CD14-positive monocyte (primary cell): ENCODE data around the gene MGAT5. TPM values are rescaled to one million over a fixed set of nuclear protein-coding genes. Genes with fewer than 3 reads are reported as not detected.

Experiments used
- DNase-seq, 3 donors: peaks; one replicate each; pipeline ENCODE4 v3.0.0-alpha.2; 2011 to 2022
- H2AFZ ChIP-seq: 2 replicates; pipeline ENCODE4 v1.6.0; 2012; ENCODE audit warnings: mild to moderate bottlenecking, low read depth, low read length, inconsistent platforms; ENCODE audit not compliant: insufficient read depth, poor library complexity, severe bottlenecking
- H3K27ac ChIP-seq, 2 donors: 1 replicate in 1 of 2; 2 replicates in 1 of 2; pipeline ENCODE4 v1.5.1; 2012 to 2013; ENCODE audit warnings: low read length in 2 of 2, control low read depth in 1 of 2, inconsistent platforms in 1 of 2, low read depth in 1 of 2, mild to moderate bottlenecking in 1 of 2
- H3K27me3 ChIP-seq, 2 donors: one replicate each; pipeline versions ENCODE4 v1.6.0 to v1.6.1; 2011 to 2013; ENCODE audit warnings: low read length in 2 of 2; ENCODE audit not compliant: control insufficient read depth in 2 of 2, insufficient read depth in 2 of 2
- H3K36me3 ChIP-seq, 2 donors: replicated peaks in 1 of 2; 1 replicate in 1 of 2; 2 replicates in 1 of 2; pipeline versions ENCODE4 v1.5.1 to v1.6.1; 2012 to 2013; ENCODE audit warnings: low read length in 2 of 2, control low read depth in 1 of 2, inconsistent platforms in 1 of 2, mild to moderate bottlenecking in 1 of 2; ENCODE audit not compliant: insufficient read depth in 2 of 2, control insufficient read depth in 1 of 2
- H3K4me1 ChIP-seq, 2 donors: 1 replicate in 1 of 2; 2 replicates in 1 of 2; pipeline versions ENCODE4 v1.5.1 to v1.6.1; 2012 to 2013; ENCODE audit warnings: low read length in 2 of 2, control low read depth in 1 of 2, inconsistent platforms in 1 of 2, mild to moderate bottlenecking in 1 of 2, moderate library complexity in 1 of 2; ENCODE audit not compliant: insufficient read depth in 2 of 2, control insufficient read depth in 1 of 2
- H3K4me2 ChIP-seq: replicated peaks from 2 replicates; pipeline ENCODE3; 2012; ENCODE audit warnings: low read length, moderate library complexity, mild to moderate bottlenecking; ENCODE audit not compliant: poor library complexity, severe bottlenecking; ENCODE audit errors: extremely low read depth
- H3K4me3 ChIP-seq, 3 experiments: fragments of 200-600 bp in 1 of 3; sonication (generic) in 1 of 3; replicated peaks in 1 of 3; 1 replicate in 2 of 3; 2 replicates in 1 of 3; pipeline ENCODE4 v1.5.1; 2011 to 2013; ENCODE audit warnings: low read length in 3 of 3, mild to moderate bottlenecking in 3 of 3, control low read depth in 2 of 3, low read depth in 2 of 3, inconsistent platforms in 1 of 3, moderate library complexity in 1 of 3
- H3K79me2 ChIP-seq: 2 replicates; pipeline ENCODE4 v1.6.0; 2012; ENCODE audit warnings: mild to moderate bottlenecking, control low read depth, inconsistent platforms, low read length, moderate library complexity; ENCODE audit not compliant: insufficient read depth
- H3K9ac ChIP-seq: 2 replicates; pipeline ENCODE4 v1.6.0; 2017; ENCODE audit warnings: low read length, mild to moderate bottlenecking; ENCODE audit not compliant: insufficient read depth, poor library complexity, severe bottlenecking
- H3K9me3 ChIP-seq, 2 donors: replicated peaks in 1 of 2; 1 replicate in 1 of 2; 2 replicates in 1 of 2; pipeline versions ENCODE4 v1.5.1 to v1.6.1; 2012 to 2013; ENCODE audit warnings: low read length in 2 of 2, control low read depth in 1 of 2; ENCODE audit not compliant: control insufficient read depth in 1 of 2, insufficient read depth in 1 of 2
- H4K20me1 ChIP-seq: 2 replicates; pipeline ENCODE4 v1.6.0; 2012; ENCODE audit warnings: mild to moderate bottlenecking, low read length, control low read depth, moderate library complexity; ENCODE audit not compliant: insufficient read depth
- H3K27ac Mint-ChIP-seq, 7 donors: one replicate each; pipeline ENCODE4 v1.8.0; 2020; ENCODE audit warnings: mild to moderate bottlenecking in 7 of 7, mixed read lengths in 7 of 7, moderate library complexity in 6 of 7, inconsistent platforms in 2 of 7
- H3K27me3 Mint-ChIP-seq, 3 donors: one replicate each; pipeline ENCODE4 v1.8.0; 2021 to 2022; ENCODE audit warnings: low read depth in 3 of 3, mild to moderate bottlenecking in 3 of 3, mixed read lengths in 3 of 3, moderate library complexity in 3 of 3, inconsistent platforms in 1 of 3
- H3K36me3 Mint-ChIP-seq, 2 donors: one replicate each; pipeline ENCODE4 v1.8.0; 2020; ENCODE audit warnings: mixed read lengths in 2 of 2, inconsistent platforms in 1 of 2, mild to moderate bottlenecking in 1 of 2
- H3K4me1 Mint-ChIP-seq: one replicate; pipeline ENCODE4 v1.8.0; 2020; ENCODE audit warnings: mild to moderate bottlenecking, mixed read lengths
- H3K4me3 Mint-ChIP-seq, 2 donors: one replicate each; pipeline ENCODE4 v1.8.0; 2020; ENCODE audit warnings: mild to moderate bottlenecking in 2 of 2, mixed read lengths in 2 of 2, moderate library complexity in 1 of 2
- H3K9me3 Mint-ChIP-seq, 7 donors: one replicate each; pipeline ENCODE4 v1.8.0; 2020 to 2022; ENCODE audit warnings: mixed read lengths in 7 of 7, mild to moderate bottlenecking in 6 of 7, moderate library complexity in 6 of 7, inconsistent platforms in 2 of 7
- WGBS: methylation state at CpG from one replicate; pipeline ENCODE4 v1.1.5; 2013; ENCODE audit warnings: missing lambda C conversion rate; ENCODE audit not compliant: insufficient coverage; 5-methylcytosine and 5-hydroxymethylcytosine counted together
- intact Hi-C, 2 donors: fragments of 100-400 bp; cut with micrococcal nuclease; formaldehyde crosslinking; loops; one replicate each; pipeline versions ENCODE4 v1.15.0 to v1.15.1; 2023
- polyA plus RNA-seq, 3 donors: library from polyadenylated mRNA; depleted of rRNA in 1 of 3; unstranded in 2 of 3; stranded (reverse) in 1 of 3; fragments of 300-500 nt in 2 of 3; fragments of >200 nt in 1 of 3; fragmentation: Illumina TruSeq in 2 of 3; gene quantifications; 1 replicate in 2 of 3; 2 replicates in 1 of 3; pipeline ENCODE4 v1.2.3, GENCODE V29; 2012 to 2021
- TF ChIP-seq, protein P1 (sequence below): fragments of 200-600 bp; IDR thresholded peaks from one replicate; pipeline ENCODE4 v1.8.0; 2022; ENCODE audit warnings: antibody characterized with exemption, mild to moderate bottlenecking

MGAT5 gene
- polyA plus RNA-seq, 3 donors = 1.9 to 6.6 (median 2.4) TPM

DNA sequence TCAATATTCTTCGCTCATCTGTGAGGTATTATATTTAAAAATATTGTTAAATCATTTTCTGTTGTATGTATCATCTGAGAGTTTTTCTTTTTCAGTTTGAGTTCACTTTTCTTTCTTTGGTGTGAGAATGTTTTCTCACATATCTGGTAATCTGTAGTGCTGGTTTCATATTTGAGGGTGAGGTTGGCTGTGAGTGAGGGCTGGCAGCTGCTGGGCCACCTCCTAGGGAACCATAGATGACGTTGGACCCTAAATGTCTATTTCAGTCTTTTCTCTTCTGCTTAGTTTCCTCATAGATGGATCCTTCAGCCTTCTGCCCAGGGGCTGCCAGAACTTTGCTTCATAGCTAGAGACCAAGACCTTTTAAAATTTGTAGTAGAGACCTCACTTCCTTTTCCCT lies 33.5 kb downstream of the MGAT5 start:
- H3K9me3 ChIP-seq = no peaks in the 10 kb centered on the region
- H3K36me3 Mint-ChIP-seq = peaks cover 0 to 3% of the 10 kb centered on the region in 2 donors
- no peak overlapping the region for H3K4me3 Mint-ChIP-seq
- H4K20me1 ChIP-seq = no peaks in the 10 kb centered on the region
- H3K9ac ChIP-seq = no peak overlapping the region
- H3K4me1 ChIP-seq = peaks cover 13 to 15% of the 10 kb centered on the region in 2 donors
- H3K27me3 Mint-ChIP-seq = peaks cover 0 to 2% (median 0%) of the 10 kb centered on the region in 3 donors
- H3K27ac Mint-ChIP-seq = peak overlapping the region in 1 of 7 donors; percentile 21
- no peaks in the 10 kb centered on the region for H3K36me3 ChIP-seq
- DNase-seq = no peak
- no peak overlapping the region for H3K27ac ChIP-seq
- no CpG with 5 or more reads among the region's 2 CpGs for WGBS
- peaks cover 9% of the 10 kb centered on the region for H3K4me1 Mint-ChIP-seq
- TF ChIP-seq, protein P1, sequence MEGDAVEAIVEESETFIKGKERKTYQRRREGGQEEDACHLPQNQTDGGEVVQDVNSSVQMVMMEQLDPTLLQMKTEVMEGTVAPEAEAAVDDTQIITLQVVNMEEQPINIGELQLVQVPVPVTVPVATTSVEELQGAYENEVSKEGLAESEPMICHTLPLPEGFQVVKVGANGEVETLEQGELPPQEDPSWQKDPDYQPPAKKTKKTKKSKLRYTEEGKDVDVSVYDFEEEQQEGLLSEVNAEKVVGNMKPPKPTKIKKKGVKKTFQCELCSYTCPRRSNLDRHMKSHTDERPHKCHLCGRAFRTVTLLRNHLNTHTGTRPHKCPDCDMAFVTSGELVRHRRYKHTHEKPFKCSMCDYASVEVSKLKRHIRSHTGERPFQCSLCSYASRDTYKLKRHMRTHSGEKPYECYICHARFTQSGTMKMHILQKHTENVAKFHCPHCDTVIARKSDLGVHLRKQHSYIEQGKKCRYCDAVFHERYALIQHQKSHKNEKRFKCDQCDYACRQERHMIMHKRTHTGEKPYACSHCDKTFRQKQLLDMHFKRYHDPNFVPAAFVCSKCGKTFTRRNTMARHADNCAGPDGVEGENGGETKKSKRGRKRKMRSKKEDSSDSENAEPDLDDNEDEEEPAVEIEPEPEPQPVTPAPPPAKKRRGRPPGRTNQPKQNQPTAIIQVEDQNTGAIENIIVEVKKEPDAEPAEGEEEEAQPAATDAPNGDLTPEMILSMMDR = no peak
- H3K79me2 ChIP-seq = no peaks in the 10 kb centered on the region
- H3K4me2 ChIP-seq = no peak overlapping the region
- no peak overlapping the region for H3K4me3 ChIP-seq
- intact Hi-C loops = no loop called here
- H3K27me3 ChIP-seq = no peaks in the 10 kb centered on the region
- no peaks in the 10 kb centered on the region for H3K9me3 Mint-ChIP-seq
- H2AFZ ChIP-seq = no peak overlapping the region

DNA sequence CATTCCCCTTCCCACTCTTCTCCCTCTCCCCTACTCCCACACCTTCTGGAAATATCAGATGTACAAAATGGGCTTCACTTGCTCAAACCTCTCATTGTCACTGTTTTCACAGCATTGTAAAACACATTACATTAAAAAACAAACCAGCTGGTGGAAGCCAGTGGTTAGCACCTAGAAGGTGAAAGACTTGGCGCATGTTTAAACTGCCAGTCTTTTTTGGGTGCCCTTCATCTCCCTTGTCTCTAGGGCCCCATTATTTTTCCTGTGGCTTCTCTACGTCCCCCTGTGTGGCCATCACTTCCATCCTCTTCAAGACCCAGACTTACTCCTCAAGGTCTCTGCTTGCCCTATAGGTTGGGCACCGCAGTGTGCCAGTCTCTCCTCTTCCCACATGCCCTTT lies 34.9 kb downstream of the MGAT5 start:
- Histone ChIP-seq H3K4me2 (no peak overlapping the region), H3K9me3 (no peaks in the 10 kb centered on the region), H3K27ac (no peak overlapping the region), H3K9ac (no peak overlapping the region), H3K79me2 (no peaks in the 10 kb centered on the region), H3K4me1 (peaks cover 13 to 15% of the 10 kb centered on the region in 2 donors), H3K36me3 (no peaks in the 10 kb centered on the region), H3K27me3 (no peaks in the 10 kb centered on the region), H2AFZ (no peak overlapping the region), H4K20me1 (no peaks in the 10 kb centered on the region), H3K4me3 (no peak overlapping the region)
- Mint-ChIP-seq H3K9me3 (no peaks in the 10 kb centered on the region), H3K27me3 (peaks cover 0 to 2% (median 0%) of the 10 kb centered on the region in 3 donors), H3K36me3 (peaks cover under 1 to 3% of the 10 kb centered on the region in 2 donors), H3K4me1 (peaks cover under 1% of the 10 kb centered on the region), H3K27ac (no peak overlapping the region), H3K4me3 (no peak overlapping the region)
- 90% methylated on average over 3 of the region's 3 CpGs for WGBS
- TF ChIP-seq, protein P1 = no peak
- intact Hi-C loops = no loop called here
- no peak for DNase-seq
